K562 (cell line): ENCODE results near the gene PHF5A. TPM values are rescaled to one million over a fixed set of nuclear protein-coding genes. Genes with fewer than 3 reads are reported as not detected.
A peak's percentile ranks its signal among the peaks of the same experiment; 100 is the strongest.

Experiments
- ARID3B ChIP-seq: fragments of 250-450 bp; sonication (Bioruptor Pico); IDR thresholded peaks from 2 replicates; pipeline ENCODE4 v1.4.0; 2020; ENCODE audit warnings: borderline replicate concordance
- ELK3 ChIP-seq: fragments of 450-650 bp; formaldehyde crosslinking; IDR thresholded peaks from 2 replicates; pipeline ENCODE4 v1.4.0; 2020; ENCODE audit warnings: mild to moderate bottlenecking
- ETV5 ChIP-seq: sonication (generic); formaldehyde crosslinking; IDR thresholded peaks from 2 replicates; pipeline ENCODE4 v1.4.0; 2020; ENCODE audit warnings: low read depth, mild to moderate bottlenecking, missing genetic modification reagents
- HDAC8 ChIP-seq: fragments of 450-650 bp; IDR thresholded peaks from 2 replicates; pipeline ENCODE4 v1.6.1; 2016; ENCODE audit warnings: mild to moderate bottlenecking, missing genetic modification characterization, moderate library complexity, missing compliant biosample characterization
- KAT2B ChIP-seq: IDR thresholded peaks from one replicate; pipeline ENCODE4 v1.6.1; 2012; ENCODE audit warnings: low read depth, mild to moderate bottlenecking, control low read depth, inconsistent platforms, low read length, moderate library complexity
- MAFG ChIP-seq: fragments of 450-650 bp; conservative IDR thresholded peaks from 2 replicates; pipeline ENCODE4 v1.6.1; 2016; ENCODE audit warnings: missing genetic modification characterization, missing compliant biosample characterization
- NBN ChIP-seq: fragments of 450-650 bp; IDR thresholded peaks from 2 replicates; pipeline ENCODE4 v1.6.1; 2016; ENCODE audit warnings: low read depth, mild to moderate bottlenecking
- NR2C1 ChIP-seq, 2 experiments: fragments of 450-650 bp; IDR thresholded peaks; 2 replicates each; pipeline ENCODE4 v1.6.1; 2017; ENCODE audit warnings: mild to moderate bottlenecking in 2 of 2, antibody characterized with exemption in 1 of 2, inconsistent platforms in 1 of 2, missing compliant biosample characterization in 1 of 2, missing genetic modification characterization in 1 of 2
- PURB ChIP-seq: sonication (generic); formaldehyde crosslinking; IDR thresholded peaks from 2 replicates; pipeline ENCODE4 v1.9.0; 2021; ENCODE audit warnings: low read depth, mild to moderate bottlenecking, missing genetic modification reagents
- RREB1 ChIP-seq: fragments of 250-450 bp; sonication (Bioruptor Pico); IDR thresholded peaks from 2 replicates; pipeline ENCODE4 v1.4.0; 2020
- ZKSCAN3 ChIP-seq: fragments of 250-450 bp; sonication (Bioruptor Pico); IDR thresholded peaks from 2 replicates; pipeline ENCODE4 v1.4.0; 2020
- ZNF134 ChIP-seq: fragments of 250-450 bp; sonication (Bioruptor Pico); conservative IDR thresholded peaks from 2 replicates; pipeline ENCODE4 v1.4.0; 2020
- ZNF609 ChIP-seq: sonication (generic); formaldehyde crosslinking; IDR thresholded peaks from 2 replicates; pipeline ENCODE4 v1.8.1; 2023; ENCODE audit warnings: missing genetic modification reagents, mild to moderate bottlenecking, borderline replicate concordance
- ZSCAN29 ChIP-seq: fragments of 450-650 bp; IDR thresholded peaks from 2 replicates; pipeline ENCODE4 v1.6.1; 2017
- polyA plus RNA-seq, 8 experiments: library from polyadenylated mRNA; depleted of rRNA in 4 of 8; stranded (reverse) in 5 of 8; unstranded in 3 of 8; fragments of >200 nt; fragmentation: Nextera tagmentation in 2 of 8; fragmentation: Illumina TruSeq in 1 of 8; extraction: Ambion mirVana in 2 of 8; extraction: Trizol in 1 of 8; gene quantifications; 2 replicates each; pipeline versions ENCODE4 v1.2.1 to v1.2.3, GENCODE V29; 2011 to 2014; ENCODE audit warnings: inconsistent platforms in 1 of 8, missing spikeins in 1 of 8
- total RNA-seq, 7 experiments: library from RNA; depleted of rRNA in 6 of 7; stranded (reverse); fragments of >200 nt in 6 of 7; fragmentation: Illumina TruSeq in 2 of 7; extraction: Trizol in 2 of 7; gene quantifications; 2 replicates each; pipeline versions ENCODE4 v1.2.1 to v1.2.3, GENCODE V29; 2011 to 2021; ENCODE audit warnings: low replicate concordance in 1 of 7

The PHF5A gene
- total and polyA plus RNA-seq, 9 of the 15 experiments (the other 6 are each of a cell fraction or from before 2014, with no cell fraction given), result 14.2 to 144 (median 101) TPM

- TF ChIP-seq NR2C1 (IDR thresholded peaks at IDR 0.05) (no peak), NR2C1 (tag; IDR thresholded peaks at IDR 0.05) (no peak), ARID3B (no peak), ZNF609 (CRISPR knock-in tag) (no peak), MAFG (tag) (no peak), ZNF134 (CRISPR knock-in tag) (no peak), ZKSCAN3 (CRISPR knock-in tag) (no peak), PURB (CRISPR knock-in tag) (no peak), ETV5 (CRISPR knock-in tag) (no peak), ELK3 (CRISPR knock-in tag) (no peak), RREB1 (CRISPR knock-in tag) (no peak), HDAC8 (no peak), KAT2B (no peak), ZSCAN29 (no peak), NBN (0 out of 2 replicates have a peak, but pooled peaks have one; percentile 51)
Observed at GRCh38 chr22:41448189-41448808, 20.2 kb downstream of the PHF5A start (continued).
